ENCODE results near the gene ACTR3C. TPM values are rescaled to one million over a fixed set of nuclear protein-coding genes. Genes with fewer than 3 reads are reported as not detected.
"Not testable (repeated sequence)": the region's sequence is repeated elsewhere in the genome, so short reads cannot be mapped to it uniquely, and the experiment has no call there.

ACTR3C gene
- polyA plus RNA-seq, 6 donors from 2014 or later, result 1.3 to 7.6 (median 6.2) TPM; not detected in 1

DNA sequence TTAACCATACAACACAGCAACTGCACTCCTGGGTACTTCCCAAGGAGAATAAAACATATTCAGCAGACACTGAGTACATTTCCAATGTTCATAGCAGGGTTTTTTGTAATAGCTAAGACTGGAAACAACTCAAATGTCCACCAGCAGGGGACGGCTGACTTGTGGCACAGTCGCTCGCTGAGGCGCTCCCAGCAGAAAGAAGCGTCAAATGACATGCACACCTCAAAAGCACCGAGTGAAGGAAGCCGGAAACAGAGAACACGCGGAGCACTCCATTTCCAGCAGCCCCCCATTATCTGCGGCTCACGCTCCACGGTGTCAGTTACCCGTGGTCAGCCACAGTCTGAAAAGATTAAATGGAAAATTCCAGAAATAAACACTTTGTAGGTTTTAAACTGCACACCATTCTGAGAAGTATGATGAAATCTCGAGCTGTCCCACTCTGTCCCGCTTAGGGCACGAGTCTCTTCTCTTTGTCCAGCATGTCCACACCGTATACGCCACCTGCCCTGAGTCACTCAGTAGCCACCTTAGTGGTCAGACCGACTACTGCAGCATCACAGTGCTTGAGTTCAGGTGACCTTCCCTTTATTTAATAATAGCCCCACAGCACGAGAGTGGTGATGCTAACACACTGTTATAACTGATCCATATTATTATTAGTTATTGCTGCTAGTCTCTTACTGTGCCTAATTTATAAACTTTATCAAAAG lies 56.2 kb downstream of the ACTR3C start:
- not testable (repeated sequence) for H3K4me1 Mint-ChIP-seq; DNase-seq; H3K27me3 Mint-ChIP-seq; H3K9me3 Mint-ChIP-seq; H3K36me3 Mint-ChIP-seq; ATAC-seq (ENCODE audit: low read depth in 2 of 2); H3K4me3 Mint-ChIP-seq
- H3K27ac Mint-ChIP-seq, result peak overlapping the region in 2 of 6 donors; percentile 32 to 36

DNA sequence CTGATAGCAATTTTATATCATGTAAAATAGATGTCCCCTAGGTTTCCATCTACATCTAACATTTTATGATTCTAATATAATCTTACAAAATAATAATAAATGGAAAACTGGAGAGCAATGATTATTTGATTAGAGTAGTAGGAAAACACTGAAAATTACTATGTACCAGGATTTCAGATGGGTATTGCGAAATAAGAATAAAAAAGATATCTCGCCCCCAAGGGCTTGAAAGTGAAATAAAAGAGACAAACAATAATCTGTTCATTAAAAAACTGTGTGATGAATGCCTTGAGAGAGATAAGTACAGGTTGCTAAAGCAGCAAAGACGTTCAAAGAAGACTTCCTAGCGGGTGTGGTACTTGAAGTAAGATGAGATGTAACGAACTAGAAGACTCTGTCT lies 60.7 kb downstream of the ACTR3C start:
- H3K27me3 Mint-ChIP-seq; ATAC-seq (ENCODE audit: low read depth in 2 of 2); H3K4me3 Mint-ChIP-seq; H3K4me1 Mint-ChIP-seq; H3K9me3 Mint-ChIP-seq; H3K27ac Mint-ChIP-seq; H3K36me3 Mint-ChIP-seq; DNase-seq: not testable (repeated sequence)

DNA sequence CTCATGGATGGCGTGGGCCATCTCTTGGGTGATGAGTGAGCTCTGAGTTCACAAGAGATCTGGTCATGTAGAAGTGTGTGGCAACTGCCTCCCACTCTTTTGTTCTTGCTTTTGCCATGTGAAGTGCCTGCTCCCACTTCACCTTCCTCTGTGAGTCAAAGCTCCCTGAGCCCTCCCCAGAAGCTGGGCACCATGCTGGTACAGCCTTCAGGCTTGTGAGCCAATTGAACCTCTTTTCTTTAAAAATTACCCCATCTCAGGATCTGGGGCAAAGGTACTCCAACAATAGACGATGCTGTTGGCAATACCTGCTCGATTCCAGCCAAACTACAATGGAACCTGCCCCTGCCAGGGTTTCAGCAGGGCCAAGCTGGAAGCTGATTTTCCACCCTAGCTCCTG lies 75.6 kb downstream of the ACTR3C start:
- not testable (repeated sequence) for H3K9me3 Mint-ChIP-seq; H3K27ac Mint-ChIP-seq; H3K27me3 Mint-ChIP-seq; H3K4me3 Mint-ChIP-seq; H3K36me3 Mint-ChIP-seq; DNase-seq; H3K4me1 Mint-ChIP-seq; ATAC-seq (ENCODE audit: low read depth in 2 of 2)

DNA sequence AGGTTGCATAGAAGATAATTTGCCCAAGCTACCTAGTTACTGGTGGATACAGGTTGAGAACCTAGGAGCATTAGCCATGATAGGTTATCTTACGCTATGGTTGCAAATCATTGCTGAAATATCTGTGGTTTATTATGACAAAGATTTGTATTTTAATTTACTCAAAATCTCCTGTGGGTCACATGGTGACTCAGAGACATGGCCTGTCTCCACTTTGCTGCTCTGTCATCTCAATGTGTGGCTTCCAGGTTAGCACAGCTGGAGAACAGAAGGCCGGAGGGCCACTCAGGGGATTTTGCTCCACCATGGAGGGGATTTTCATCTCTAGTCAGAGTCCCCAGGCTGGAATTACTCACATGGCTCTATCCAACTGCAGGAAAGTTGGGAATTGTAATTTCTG lies 78.1 kb downstream of the ACTR3C start:
- ATAC-seq (ENCODE audit: low read depth in 2 of 2); H3K27ac Mint-ChIP-seq; H3K36me3 Mint-ChIP-seq; H3K4me3 Mint-ChIP-seq; H3K9me3 Mint-ChIP-seq; H3K27me3 Mint-ChIP-seq; H3K4me1 Mint-ChIP-seq; DNase-seq: not testable (repeated sequence)

DNA sequence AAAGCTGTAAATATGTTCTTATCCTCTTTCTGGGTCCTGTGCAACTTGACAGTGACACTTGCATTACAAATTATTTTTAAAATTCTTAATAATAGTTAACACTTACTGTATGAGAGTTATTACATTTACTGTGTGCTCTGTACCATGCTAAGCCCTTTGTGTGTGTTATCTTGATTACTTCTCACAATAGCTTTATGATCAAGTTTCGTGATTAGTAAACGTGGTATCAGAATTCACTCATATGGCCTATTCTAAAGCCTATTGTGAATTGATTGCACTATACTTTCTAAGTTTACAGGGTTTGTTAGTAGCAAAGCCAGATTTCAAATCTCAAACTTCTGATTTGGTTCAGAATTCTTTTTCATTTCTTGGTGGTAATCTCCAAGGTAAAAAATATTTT lies 80.4 kb downstream of the ACTR3C start:
- H3K4me1 Mint-ChIP-seq; DNase-seq; ATAC-seq (ENCODE audit: low read depth in 2 of 2); H3K36me3 Mint-ChIP-seq; H3K27ac Mint-ChIP-seq; H3K27me3 Mint-ChIP-seq; H3K9me3 Mint-ChIP-seq; H3K4me3 Mint-ChIP-seq: not testable (repeated sequence)

DNA sequence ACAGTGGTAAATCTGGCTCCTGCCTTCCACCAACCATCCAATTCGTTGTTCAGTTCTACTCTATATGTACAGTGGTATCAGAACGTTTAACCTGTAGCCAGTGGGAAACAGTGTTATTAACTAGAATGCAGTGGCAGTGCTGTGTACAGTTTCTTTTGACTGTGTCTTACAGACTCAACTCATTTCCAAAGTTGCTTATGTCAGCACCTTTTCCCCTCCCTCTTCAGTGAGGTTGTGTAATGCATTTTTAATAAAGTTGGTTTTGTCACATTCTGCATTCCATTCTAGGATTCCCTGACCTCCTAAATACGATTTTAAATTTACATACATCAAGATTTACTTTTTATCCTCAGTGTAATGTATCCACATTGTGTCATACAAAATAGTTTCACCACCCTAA lies 97.9 kb downstream of the ACTR3C start:
- H3K4me3 Mint-ChIP-seq; H3K27ac Mint-ChIP-seq; H3K36me3 Mint-ChIP-seq; DNase-seq; ATAC-seq (ENCODE audit: low read depth in 2 of 2); H3K4me1 Mint-ChIP-seq: not testable (repeated sequence)
- peaks cover 3 to 17% (median 6%) of the 10 kb centered on the region in 3 donors for H3K27me3 Mint-ChIP-seq
- peaks cover 0 to 32% (median 15%) of the 10 kb centered on the region in 7 donors for H3K9me3 Mint-ChIP-seq

DNA sequence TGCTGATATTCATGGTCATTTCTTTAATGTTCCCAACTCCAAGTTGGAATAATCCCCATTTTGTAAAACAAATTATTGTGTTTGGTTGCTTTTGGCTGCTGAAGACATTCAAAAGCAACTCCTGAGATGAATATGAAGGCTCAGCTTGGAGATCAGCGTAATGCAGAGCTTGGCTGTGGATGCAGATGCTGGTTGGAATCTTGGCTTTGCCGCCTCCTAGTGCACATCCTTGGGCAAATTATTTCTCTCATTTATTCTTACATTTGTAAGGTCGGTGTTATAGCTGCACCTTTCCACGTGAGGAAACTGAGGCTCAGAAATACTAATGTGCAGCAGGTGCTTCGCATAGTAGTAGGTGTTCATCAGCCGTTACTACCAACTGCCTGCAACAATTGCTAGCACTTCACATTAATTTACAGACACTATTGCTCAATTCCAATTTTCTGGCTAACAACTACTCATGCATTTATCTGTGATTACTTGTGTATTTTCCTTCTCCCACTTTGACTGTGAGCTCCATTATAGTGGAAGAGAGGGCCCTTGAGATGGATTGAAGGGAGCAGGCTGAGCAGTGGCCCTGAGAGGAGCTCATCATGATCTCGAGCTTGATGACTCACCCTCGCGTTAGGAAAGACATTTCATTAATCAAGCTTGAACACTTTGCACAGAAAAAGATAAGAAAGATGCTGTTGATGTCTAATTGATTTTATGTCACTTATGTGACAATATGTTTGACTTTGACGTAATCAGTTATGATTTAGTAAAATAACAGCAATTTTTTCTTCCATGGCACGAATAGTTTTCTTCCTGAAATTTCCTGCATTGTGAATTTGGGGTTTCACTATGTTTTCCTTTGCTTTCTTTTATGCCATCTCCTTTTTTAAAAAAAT lies 101.0 kb downstream of the ACTR3C start:
- not testable (repeated sequence) for H3K4me3 Mint-ChIP-seq; H3K27ac Mint-ChIP-seq; ATAC-seq (ENCODE audit: low read depth in 2 of 2); DNase-seq; H3K36me3 Mint-ChIP-seq; H3K4me1 Mint-ChIP-seq
- Mint-ChIP-seq H3K9me3 (peaks cover 0 to 32% (median 15%) of the 10 kb centered on the region in 7 donors), H3K27me3 (peaks cover 3 to 24% (median 6%) of the 10 kb centered on the region in 3 donors)

DNA sequence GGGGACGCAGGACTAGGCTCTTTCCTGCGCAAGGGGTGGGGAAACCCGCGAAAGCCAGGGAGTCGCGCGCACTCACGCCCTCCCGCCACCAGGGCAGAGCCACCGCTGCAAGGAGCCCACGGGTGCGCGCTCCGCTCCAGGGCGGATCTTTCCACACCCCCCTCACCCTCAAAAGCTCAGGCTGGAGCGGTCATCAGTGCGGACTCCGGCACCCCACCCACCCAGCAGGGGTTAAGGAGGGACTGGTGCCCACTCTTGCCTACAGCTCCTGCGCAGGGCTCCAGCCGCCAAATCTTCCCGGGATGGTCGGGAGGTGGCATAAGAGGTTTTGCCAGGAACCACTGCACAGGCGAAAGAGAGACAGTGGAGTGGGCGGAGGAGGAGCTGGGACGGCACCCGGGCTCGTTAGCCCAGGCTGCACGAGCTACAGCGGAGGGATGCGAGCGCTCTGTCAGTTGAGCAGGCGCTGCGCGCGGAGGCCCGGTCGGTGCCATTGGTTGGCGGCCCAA lies 102.6 kb downstream of the ACTR3C start:
- H3K27me3 Mint-ChIP-seq, result peaks cover 3 to 24% (median 6%) of the 10 kb centered on the region in 3 donors
- H3K4me3 Mint-ChIP-seq; H3K27ac Mint-ChIP-seq; ATAC-seq (ENCODE audit: low read depth in 2 of 2); DNase-seq; H3K36me3 Mint-ChIP-seq; H3K4me1 Mint-ChIP-seq: not testable (repeated sequence)
- H3K9me3 Mint-ChIP-seq, result peaks cover 0 to 26% (median 13%) of the 10 kb centered on the region in 7 donors

DNA sequence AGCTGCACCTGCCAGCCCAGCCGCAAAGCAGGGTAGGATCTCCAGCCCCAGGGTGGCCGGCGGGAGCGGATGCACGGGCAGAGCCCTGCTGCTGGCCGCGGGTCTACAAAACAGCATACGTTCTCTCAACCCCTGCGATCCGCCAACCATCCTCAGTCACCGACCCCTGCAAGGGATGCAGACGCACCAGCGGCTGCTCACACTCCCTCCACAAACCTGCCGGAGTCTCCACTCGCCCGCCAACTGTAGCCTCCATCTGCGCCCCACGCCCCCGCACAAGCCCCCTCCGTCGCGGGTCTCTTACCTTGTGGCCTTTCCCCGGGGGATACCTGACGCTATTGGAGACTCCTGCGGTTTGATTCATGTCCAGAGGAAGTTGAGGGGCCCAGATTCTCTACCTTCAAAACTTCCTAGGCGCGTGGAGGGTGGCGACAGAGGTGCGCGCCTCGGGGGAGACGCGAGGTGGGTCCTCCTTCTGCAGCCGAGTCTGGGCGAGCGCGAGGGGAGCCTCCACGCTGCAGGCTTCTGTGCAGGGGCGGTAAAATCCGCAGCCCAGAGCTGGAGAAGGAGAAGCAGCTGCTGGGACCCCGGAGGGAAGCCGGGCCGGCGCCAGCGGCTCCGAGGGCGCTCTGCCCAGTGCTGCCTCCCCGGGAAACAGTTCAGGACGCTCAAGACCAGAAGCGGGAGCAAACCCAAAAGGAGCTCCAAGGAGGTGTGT lies 103.2 kb downstream of the ACTR3C start:
- ATAC-seq (ENCODE audit: low read depth in 2 of 2); H3K4me3 Mint-ChIP-seq; H3K27ac Mint-ChIP-seq; H3K4me1 Mint-ChIP-seq; DNase-seq; H3K36me3 Mint-ChIP-seq: not testable (repeated sequence)
- Mint-ChIP-seq H3K9me3 (peaks cover 0 to 26% (median 13%) of the 10 kb centered on the region in 7 donors), H3K27me3 (peaks cover 3 to 24% (median 6%) of the 10 kb centered on the region in 3 donors)

DNA sequence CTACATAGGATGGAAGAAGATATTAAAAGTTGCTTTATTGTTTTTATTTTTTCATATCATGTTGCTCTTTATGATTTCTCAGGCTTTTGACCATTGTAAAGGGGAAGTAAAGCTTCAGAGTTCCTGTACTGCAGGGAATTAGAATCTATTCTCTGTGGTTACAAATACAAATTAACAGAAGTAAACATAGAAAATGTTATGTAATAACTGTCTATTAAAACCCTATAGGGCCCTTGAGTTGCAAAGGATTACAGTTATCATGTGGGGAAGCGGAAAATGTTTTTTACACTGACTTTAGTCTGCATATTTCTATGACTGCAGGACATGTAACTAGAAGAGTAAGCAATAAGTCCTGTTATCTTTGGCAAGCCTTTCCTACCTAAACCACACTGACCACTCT lies 116.5 kb downstream of the ACTR3C start:
- not testable (repeated sequence) for H3K27ac Mint-ChIP-seq; H3K27me3 Mint-ChIP-seq; H3K4me3 Mint-ChIP-seq; H3K9me3 Mint-ChIP-seq; ATAC-seq (ENCODE audit: low read depth in 2 of 2); H3K36me3 Mint-ChIP-seq; DNase-seq; H3K4me1 Mint-ChIP-seq

DNA sequence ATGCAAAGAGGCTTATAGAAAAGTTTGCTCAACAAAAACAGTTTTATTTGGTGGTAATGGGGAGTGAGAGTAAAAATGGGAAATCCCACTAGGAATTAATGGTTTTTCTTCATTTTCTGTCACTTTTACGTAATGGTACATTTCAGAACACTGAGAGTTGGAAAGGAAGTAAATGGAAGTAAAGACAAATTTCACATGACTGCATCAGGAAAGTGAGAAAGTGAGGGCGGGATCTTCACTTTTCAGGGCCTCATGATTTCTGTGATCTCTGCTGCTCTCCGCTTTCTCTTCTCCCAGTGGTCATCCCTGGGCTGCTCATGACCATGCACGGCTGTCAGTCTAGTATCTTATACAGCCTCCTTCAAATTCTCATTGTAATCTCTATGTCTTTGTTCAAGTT lies 117.5 kb downstream of the ACTR3C start:
- not testable (repeated sequence) for DNase-seq; H3K27ac Mint-ChIP-seq; H3K27me3 Mint-ChIP-seq; H3K36me3 Mint-ChIP-seq; ATAC-seq (ENCODE audit: low read depth in 2 of 2); H3K4me1 Mint-ChIP-seq; H3K9me3 Mint-ChIP-seq; H3K4me3 Mint-ChIP-seq

DNA sequence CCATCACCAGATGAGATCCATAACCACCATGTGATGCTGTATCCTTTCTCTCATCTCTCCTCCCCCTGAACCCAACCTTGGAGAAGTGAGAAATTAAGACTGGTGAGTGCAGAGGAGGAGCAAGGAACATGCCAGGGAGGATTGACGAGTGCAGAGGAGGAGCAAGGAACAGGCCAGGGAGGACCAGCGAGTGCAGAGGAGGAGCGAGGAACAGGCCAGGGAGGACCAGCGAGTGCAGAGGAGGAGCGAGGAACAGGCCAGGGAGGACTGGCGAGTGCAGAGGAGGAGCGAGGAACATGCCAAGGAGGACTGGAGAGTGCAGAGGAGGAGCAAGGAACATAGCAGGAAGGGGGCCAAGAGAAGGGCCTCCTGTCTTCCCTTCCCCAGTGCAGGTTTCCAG lies 118.8 kb downstream of the ACTR3C start:
- not testable (repeated sequence) for H3K4me1 Mint-ChIP-seq; DNase-seq; H3K9me3 Mint-ChIP-seq; H3K27ac Mint-ChIP-seq; H3K36me3 Mint-ChIP-seq; H3K27me3 Mint-ChIP-seq; ATAC-seq (ENCODE audit: low read depth in 2 of 2); H3K4me3 Mint-ChIP-seq

DNA sequence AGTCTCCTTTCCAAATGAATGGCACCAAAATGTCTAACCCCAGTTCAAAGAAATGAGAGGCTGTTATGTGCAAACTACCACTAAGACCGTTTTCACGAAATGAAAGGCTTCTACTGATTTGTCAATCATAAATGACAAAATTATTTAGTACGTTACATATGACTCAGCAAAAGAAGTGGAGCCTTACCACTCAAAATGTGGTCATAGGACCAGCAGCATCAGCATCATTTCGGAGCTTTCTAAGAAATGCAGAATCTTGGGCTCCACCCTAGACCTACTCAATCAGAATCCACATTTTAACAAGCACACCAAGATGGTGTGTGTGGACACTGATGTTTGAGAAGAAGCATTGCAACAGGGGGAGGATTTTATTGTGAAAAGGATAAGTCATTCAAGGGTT lies 120.5 kb downstream of the ACTR3C start:
- H3K36me3 Mint-ChIP-seq; H3K27me3 Mint-ChIP-seq; H3K4me3 Mint-ChIP-seq; ATAC-seq (ENCODE audit: low read depth in 2 of 2); H3K27ac Mint-ChIP-seq; DNase-seq; H3K4me1 Mint-ChIP-seq; H3K9me3 Mint-ChIP-seq: not testable (repeated sequence)

All from naive B cell (primary cell).